Measurements from ENCODE around the gene MLF2. TPM values are rescaled to one million over a fixed set of nuclear protein-coding genes. Genes with fewer than 3 reads are reported as not detected.
"Not testable (repeated sequence)": the region's sequence is repeated elsewhere in the genome, so short reads cannot be mapped to it uniquely, and the experiment has no call there.

Gene MLF2
- total and polyA plus RNA-seq, 5 experiments from 2014 or later, result 87.6 to 133 (median 98.9) TPM

DNA sequence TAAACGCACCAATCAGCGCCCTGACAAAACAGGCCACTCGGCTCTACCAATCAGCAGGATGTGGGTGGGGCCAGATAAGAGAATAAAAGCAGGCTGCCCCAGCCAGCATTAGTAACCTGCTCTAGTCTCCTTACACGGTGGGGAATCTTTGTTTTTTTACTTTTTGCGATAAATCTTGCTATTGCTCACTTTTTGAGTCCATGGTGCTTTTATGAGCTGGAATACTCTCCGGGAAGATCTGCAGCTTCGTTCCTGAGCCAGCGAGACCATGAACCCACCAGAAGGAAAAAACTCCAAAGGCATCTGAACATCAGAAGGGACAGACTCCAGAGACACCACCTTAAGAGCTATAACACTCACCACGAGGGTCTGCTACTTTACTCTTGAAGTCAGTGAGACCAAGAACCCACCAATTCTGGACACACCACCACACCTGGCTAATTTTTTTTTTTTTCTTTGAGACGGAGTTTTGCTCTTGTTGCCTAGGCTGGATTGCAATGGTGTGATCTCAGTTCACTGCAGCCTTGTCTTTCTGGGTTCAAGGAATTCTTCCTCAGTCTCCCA, 36.0 kb downstream of the MLF2 start:
- H3K27ac Mint-ChIP-seq, result no peak overlapping the region
- no peak overlapping the region for H3K4me3 Mint-ChIP-seq
- no peak for ATAC-seq
- no peaks in the 10 kb centered on the region for H3K9me3 Mint-ChIP-seq
- H3K36me3 Mint-ChIP-seq, result no peaks in the 10 kb centered on the region
- no peak for DNase-seq
- H3K27me3 Mint-ChIP-seq, result peaks cover 0 to 7% (median 3%) of the 10 kb centered on the region in 5 donors
- peaks cover 0 to 2% (median 0%) of the 10 kb centered on the region in 4 donors for H3K4me1 Mint-ChIP-seq
- POLR2A ChIA-PET, result interaction anchor here (0.7 kb wide), 1 partner anchor 69 kb away, joined by 3 read pairs; no protein-coding TSS in a partner anchor

DNA sequence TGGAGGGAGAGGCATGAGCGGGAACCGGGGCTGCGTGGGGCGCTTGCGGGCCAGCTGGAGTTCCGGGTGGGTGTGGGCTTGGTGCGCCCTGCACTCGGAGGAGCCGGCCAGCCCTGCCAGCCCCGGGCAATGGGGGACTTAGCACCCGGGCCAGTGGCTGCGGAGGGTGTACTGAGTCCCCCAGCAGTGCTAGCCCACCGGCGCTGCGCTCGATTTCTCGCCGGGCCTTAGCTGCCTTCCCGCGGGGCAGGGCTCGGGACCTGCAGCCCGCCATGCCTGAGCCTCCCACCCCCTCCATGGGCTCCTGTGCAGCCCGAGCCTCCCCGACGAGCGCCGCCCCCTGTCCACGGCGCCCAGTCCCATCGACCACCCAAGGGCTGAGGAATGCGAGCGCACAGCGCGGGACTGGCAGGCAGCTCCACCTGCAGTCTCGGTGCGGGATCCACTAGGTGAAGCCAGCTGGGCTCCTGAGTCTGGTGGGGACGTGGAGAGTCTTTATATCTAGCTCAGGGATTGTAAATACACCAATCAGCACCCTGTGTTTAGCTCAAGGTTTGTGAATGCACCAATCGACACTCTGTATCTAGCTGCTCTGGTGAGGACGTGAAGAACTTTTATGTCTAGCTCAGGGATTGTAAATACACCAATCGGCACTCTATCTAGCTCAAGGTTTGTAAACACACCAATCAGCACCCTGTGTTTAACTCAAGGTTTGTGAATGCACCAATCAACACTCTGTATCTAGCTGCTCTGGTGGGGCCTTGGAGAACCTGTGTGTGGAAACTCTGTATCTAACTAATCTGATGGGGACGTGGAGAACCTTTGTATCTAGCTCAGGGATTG, 36.7 kb downstream of the MLF2 start:
- H3K36me3 Mint-ChIP-seq, H3K4me3 Mint-ChIP-seq, H3K27ac Mint-ChIP-seq, H3K4me1 Mint-ChIP-seq, H3K27me3 Mint-ChIP-seq, ATAC-seq, H3K9me3 Mint-ChIP-seq, DNase-seq, POLR2A ChIA-PET: not testable (repeated sequence)

DNA sequence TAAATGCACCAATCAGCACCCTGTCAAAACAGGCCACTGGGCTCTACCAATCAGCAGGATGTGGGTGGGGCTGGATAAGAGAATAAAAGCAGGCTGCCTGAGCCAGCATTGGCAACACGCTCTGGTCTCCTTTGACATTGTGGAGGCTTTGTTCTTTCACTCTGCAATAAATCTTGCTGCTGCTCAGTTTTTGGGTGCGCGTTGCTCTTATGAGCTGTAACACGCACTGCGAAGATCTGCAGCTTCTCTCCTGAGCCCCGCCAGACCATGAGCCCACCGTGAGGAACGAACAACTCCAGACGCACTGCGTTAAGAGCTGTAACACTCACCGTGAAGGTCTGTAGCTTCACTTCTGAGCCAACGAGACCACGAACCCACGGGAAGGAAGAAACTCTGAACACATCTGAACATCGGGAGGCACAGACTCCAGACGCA, 44.0 kb downstream of the MLF2 start:
- Mint-ChIP-seq H3K9me3 (peaks cover 0 to 6% (median 0%) of the 10 kb centered on the region in 9 donors), H3K4me3 (peak overlapping the region; percentile 78 to 97 (median 89)), H3K27ac (peak overlapping the region; percentile 53 to 97 (median 92)), H3K36me3 (no peaks in the 10 kb centered on the region), H3K27me3 (peaks cover 10 to 28% (median 17%) of the 10 kb centered on the region in 5 donors), H3K4me1 (peaks cover 6 to 13% (median 10%) of the 10 kb centered on the region in 4 donors)
- POLR2A ChIA-PET, result interaction anchor here (1.0 to 3.7 kb wide), 6 partner anchors 9 to 143 kb away, joined by 3 to 21 read pairs (median 8); partner anchors contain the start of genes COPS7A, MLF2, PIANP and USP5
- ATAC-seq, result peak; percentile 65 to 90
- peak in 7 of 10 donors; percentile 23 to 74 (median 56) for DNase-seq

DNA sequence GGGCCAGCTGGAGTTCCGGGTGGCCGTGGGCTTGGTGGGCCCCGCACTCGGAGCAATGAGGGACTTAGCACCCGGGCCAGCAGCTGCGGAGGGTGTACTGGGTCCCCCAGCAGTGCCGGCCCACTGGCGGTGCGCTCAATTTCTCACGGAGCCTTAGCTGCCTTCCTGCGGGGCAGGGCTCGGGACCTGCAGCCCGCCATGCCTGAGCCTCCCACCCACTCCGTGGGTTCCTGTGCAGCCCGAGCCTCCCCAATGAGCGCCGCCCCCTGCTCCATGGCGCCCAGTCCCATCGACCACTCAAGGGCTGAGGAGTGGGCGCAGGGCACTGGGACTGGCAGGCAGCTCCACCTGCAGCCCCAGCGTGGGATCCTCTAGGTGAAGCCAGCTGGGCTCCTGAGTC, 44.6 kb downstream of the MLF2 start:
- not testable (repeated sequence) for H3K36me3 Mint-ChIP-seq, DNase-seq, H3K9me3 Mint-ChIP-seq, ATAC-seq
- H3K27me3 Mint-ChIP-seq, result peaks cover 15 to 35% (median 24%) of the 10 kb centered on the region in 5 donors
- H3K4me1 Mint-ChIP-seq, result peaks cover 6 to 13% (median 12%) of the 10 kb centered on the region in 4 donors
- POLR2A ChIA-PET, result interaction anchor here (1.0 to 3.7 kb wide), 5 partner anchors 8 to 144 kb away, joined by 3 to 21 read pairs (median 7); partner anchors contain the start of genes COPS7A, MLF2, PIANP and USP5
- peak overlapping the region in 1 of 10 donors; percentile 88 for H3K4me3 Mint-ChIP-seq
- H3K27ac Mint-ChIP-seq, result peak overlapping the region in 1 of 10 donors; percentile 97

DNA sequence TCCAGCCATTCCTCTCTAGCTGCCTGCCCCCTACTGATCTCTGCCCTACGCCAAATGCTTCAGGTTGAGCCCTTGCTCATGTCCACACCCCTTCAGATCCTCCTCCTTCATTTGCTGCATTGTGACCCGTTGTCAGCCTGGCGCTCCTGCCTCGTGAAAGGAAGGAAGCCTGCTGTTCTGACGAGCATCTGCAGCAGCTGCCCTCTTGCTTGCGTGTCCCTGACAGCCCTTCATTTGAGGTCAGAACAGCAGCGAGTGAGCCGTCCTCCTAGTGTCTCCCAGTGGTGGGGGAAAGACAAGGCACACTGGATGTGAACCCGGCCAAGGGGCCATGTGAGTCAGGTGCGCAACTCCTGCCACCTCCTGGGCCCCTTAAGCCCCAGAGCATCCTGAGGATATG, 49.3 kb downstream of the MLF2 start:
- DNase-seq, result no peak
- POLR2A ChIA-PET, result interaction anchor here (1.4 kb wide), 1 partner anchor 97 kb away, joined by 3 read pairs; the partner anchor contains the start of gene CHD4
- H3K27ac Mint-ChIP-seq, result no peak overlapping the region
- peaks cover 0 to 9% (median 0%) of the 10 kb centered on the region in 3 donors for H3K36me3 Mint-ChIP-seq
- ATAC-seq, result no peak
- peak overlapping the region in 1 of 10 donors; percentile 38 for H3K4me3 Mint-ChIP-seq
- H3K27me3 Mint-ChIP-seq, result peaks cover 28 to 65% (median 50%) of the 10 kb centered on the region in 5 donors
- peaks cover 0 to under 1% (median 0%) of the 10 kb centered on the region in 9 donors for H3K9me3 Mint-ChIP-seq
- peaks cover 17 to 30% (median 21%) of the 10 kb centered on the region in 4 donors for H3K4me1 Mint-ChIP-seq

DNA sequence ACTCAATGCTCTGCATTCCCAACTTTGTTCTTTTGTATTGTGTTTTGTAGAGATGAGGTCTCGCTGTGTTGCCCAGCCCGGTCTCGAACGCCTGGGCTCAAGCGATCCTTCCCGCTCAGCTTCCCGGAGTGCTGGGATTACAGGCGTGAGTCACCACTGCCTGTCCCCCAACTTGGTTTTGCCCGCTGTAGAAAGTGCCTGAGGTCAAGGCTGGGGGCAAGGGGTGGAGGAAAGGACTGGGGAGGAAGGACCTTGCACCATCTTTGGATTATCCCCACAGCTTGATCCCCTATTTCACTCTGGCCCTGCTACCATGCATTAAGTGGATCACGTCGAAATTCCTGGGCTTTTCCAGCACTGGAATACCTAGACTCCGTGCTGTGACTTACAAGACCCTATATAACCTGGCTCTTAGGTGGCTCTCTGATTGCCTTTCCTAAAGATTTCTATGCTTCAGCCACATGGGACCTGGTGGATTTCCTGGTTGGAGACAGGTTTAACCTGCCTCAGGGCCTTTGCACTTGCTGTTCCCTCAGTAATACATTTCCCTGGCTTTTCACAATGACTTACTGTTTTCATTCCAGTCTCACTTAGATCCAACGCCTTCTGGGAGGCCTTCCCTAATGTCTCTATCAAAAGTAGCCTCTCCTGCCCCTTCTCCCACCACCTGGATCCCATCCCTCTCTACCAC, 51.7 kb downstream of the MLF2 start:
- ATAC-seq (no peak), DNase-seq (no peak)
- Mint-ChIP-seq H3K4me3 (peak overlapping the region; percentile 67 to 87 (median 76)), H3K27me3 (peaks cover 28 to 64% (median 50%) of the 10 kb centered on the region in 5 donors), H3K36me3 (peaks cover 0 to 9% (median 0%) of the 10 kb centered on the region in 3 donors), H3K4me1 (peaks cover 17 to 36% (median 31%) of the 10 kb centered on the region in 4 donors), H3K9me3 (no peaks in the 10 kb centered on the region), H3K27ac (peak overlapping the region in 7 of 10 donors; percentile 22 to 75 (median 52))
- POLR2A ChIA-PET, result interaction anchor here (1.1 kb wide), 1 partner anchor 9 kb away, joined by 3 read pairs; no protein-coding TSS in a partner anchor

DNA sequence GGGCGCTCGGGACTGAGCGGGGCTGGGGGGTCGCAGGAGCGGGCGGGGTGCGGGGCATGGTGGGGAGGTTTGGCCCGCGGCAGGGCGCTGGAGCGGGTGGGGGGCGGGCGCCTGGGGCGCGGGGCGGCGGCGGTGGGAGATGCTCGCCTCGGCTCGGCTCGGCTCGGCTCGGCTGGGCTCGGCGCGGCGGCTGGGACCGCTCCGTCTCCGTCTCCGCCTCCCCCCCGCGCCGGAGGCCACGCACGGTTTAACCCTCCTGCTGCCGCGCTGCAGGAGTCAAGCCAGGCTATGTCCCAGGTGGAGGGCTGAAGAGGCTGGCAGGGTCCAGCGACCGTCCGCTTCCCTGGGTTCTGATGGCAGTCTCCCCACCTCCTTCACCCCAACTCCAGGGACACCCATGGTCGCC, 52.3 kb downstream of the MLF2 start, which contains the start of gene PIANP:
Gene PIANP, minus strand, starts transcription at position 170 of the 406 bp plus-strand sequence. CDS start 2,754 bp downstream, outside the sequence.
- H3K4me1 Mint-ChIP-seq, result peaks cover 17 to 40% (median 32%) of the 10 kb centered on the region in 4 donors
- H3K36me3 Mint-ChIP-seq, result peaks cover 0 to 9% (median 0%) of the 10 kb centered on the region in 3 donors
- peak within 1 kb of the TSS in 7 of 10 donors; percentile 22 to 75 (median 56) for H3K27ac Mint-ChIP-seq
- peaks cover 28 to 62% (median 50%) of the 10 kb centered on the region in 5 donors for H3K27me3 Mint-ChIP-seq
- DNase-seq, result peak; percentile 35 to 73 (median 58)
- POLR2A ChIA-PET, result interaction anchor here (0.6 to 1.4 kb wide), 4 partner anchors 8 to 73 kb away, joined by 3 to 9 read pairs (median 3); partner anchors contain the start of gene ZNF384
- H3K9me3 Mint-ChIP-seq, result no peaks in the 10 kb centered on the region
- ATAC-seq, result peak; percentile 89 to 91
- H3K4me3 Mint-ChIP-seq, result peak within 1 kb of the TSS; percentile 67 to 87 (median 76)

DNA sequence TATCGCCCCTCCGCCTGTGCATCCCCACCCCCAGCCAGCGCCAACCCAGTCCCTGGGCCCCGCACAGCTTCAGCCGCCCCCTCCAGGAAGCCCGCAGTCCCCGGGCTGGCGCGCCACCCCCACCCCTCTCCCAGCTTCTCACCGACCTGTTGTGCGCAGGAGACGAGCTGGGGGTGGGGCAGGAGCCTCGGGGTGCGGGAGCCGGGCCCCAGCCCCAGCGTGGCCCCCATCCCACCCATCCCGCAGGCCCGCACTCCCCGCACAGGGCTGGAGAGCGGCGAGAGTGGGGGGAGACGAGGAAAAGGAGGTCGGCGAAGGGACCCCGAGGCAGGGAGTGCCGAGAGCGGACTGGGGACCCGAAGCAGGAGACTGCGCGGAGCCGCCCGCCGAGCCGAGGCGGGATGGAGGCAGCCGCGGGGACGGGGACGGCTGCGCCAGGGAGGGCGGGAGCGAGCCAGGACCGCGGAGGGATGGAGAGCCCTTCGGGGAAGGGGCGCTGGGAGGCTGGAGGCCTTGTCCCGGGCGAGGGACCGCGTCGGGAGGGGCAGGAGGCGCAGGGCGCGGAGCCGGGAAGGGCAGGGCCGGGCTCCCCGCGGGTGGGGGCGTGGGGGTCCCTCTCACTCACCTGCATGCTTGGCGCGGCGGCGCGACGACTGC, 52.8 kb downstream of the MLF2 start:
- POLR2A ChIA-PET, result interaction anchor here (0.6 to 1.4 kb wide), 4 partner anchors 8 to 72 kb away, joined by 3 to 9 read pairs (median 3); partner anchors contain the start of gene ZNF384
- DNase-seq, result peak in 2 of 10 donors; percentile 8 to 11
- peaks cover 0 to 9% (median 0%) of the 10 kb centered on the region in 3 donors for H3K36me3 Mint-ChIP-seq
- H3K4me3 Mint-ChIP-seq, result peak overlapping the region; percentile 57 to 87 (median 70)
- peaks cover 26 to 57% (median 47%) of the 10 kb centered on the region in 5 donors for H3K27me3 Mint-ChIP-seq
- peaks cover 15 to 42% (median 32%) of the 10 kb centered on the region in 4 donors for H3K4me1 Mint-ChIP-seq
- no peak overlapping the region for H3K27ac Mint-ChIP-seq
- no peaks in the 10 kb centered on the region for H3K9me3 Mint-ChIP-seq
- peak; percentile 62 to 65 for ATAC-seq

DNA sequence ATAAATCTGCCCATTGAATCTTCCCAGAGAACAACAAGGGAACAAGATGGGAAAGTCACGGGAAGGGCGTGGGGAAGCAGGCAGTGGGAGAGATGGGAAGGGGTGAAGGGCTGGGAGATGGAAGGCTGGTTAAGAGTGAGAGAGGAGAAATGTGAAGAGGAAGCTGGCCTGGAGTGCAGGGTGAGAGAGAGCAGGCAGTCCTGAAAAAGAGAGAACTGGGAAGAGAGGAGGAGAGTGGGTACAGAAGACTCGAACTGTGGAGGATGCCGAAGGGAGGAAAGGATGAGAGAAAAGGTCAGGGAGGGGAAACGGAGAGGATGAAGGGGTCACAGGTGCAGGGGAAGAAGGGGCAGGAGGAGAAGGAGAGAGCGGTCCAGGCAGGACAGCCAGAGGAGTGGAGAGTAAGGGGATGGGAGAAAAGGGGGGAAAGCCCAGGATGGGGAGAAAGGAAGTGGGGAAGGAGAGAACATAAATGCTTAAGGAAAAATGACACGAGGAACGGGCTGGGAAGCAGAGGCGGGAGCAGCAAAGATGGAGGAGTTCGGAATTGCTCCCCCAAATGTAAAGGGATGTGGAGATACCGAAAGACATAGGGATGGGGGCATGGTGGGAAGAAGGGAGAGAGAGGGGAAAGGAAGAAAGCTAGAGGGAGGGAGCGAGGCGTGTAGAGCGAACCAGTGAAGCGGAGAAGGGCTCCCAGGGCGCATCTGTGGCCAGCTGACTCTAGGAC, 53.5 kb downstream of the MLF2 start:
- peaks cover 0 to 9% (median 0%) of the 10 kb centered on the region in 3 donors for H3K36me3 Mint-ChIP-seq
- peaks cover 15 to 44% (median 33%) of the 10 kb centered on the region in 4 donors for H3K4me1 Mint-ChIP-seq
- peak overlapping the region; percentile 57 to 87 (median 70) for H3K4me3 Mint-ChIP-seq
- H3K27ac Mint-ChIP-seq, result peak overlapping the region in 6 of 10 donors; percentile 33 to 77 (median 56)
- DNase-seq, result no peak
- peaks cover 23 to 50% (median 41%) of the 10 kb centered on the region in 5 donors for H3K27me3 Mint-ChIP-seq
- POLR2A ChIA-PET, result interaction anchor here (1.2 to 1.4 kb wide), 3 partner anchors 10 kb away, joined by 3 to 9 read pairs (median 8); partner anchors contain the start of gene ZNF384
- H3K9me3 Mint-ChIP-seq, result no peaks in the 10 kb centered on the region
- ATAC-seq, result no peak

DNA sequence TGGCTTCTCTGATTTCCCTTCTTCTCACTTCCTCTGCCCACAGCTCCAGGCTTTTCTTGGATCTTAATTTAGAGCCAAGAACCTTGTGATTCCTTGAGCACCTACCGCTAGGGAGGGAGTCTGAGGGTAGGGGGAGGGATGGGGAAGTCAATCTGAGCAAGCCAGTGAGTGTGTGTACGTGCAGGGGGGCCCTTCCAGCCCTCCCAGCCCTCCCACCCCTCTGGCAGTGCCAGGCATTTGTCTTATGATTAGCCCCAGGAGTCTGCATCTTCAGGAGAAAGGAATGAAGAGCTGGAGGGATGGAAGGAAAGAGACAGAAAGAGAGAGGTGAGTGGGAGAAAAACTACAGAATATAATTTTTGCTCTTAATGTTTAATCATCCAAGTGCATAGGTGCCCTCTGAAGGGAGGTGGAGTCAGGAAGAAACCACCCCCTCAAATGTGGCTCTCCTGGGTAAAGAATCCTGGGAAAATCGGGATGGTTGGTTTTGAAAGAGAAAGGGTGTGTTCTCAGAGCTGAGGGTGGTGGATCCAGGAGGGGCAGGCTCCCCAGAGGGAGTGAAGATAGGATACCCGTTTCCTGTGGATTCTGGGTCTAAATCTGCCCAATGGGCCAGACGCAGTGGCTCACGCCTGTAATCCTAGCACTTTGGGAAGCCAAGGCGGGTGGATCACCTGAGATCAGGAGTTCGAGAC, 54.4 kb downstream of the MLF2 start:
- Mint-ChIP-seq H3K4me1 (peaks cover 14 to 45% (median 35%) of the 10 kb centered on the region in 4 donors), H3K36me3 (peaks cover 0 to 9% (median 0%) of the 10 kb centered on the region in 3 donors), H3K4me3 (peak overlapping the region in 9 of 10 donors; percentile 10 to 87 (median 45)), H3K27ac (peak overlapping the region in 5 of 10 donors; percentile 4 to 77 (median 65)), H3K27me3 (peaks cover 20 to 41% (median 32%) of the 10 kb centered on the region in 5 donors), H3K9me3 (no peaks in the 10 kb centered on the region)
- POLR2A ChIA-PET, result interaction anchor here (1.2 kb wide), 1 partner anchor 9 kb away, joined by 8 read pairs; the partner anchor contains the start of gene ZNF384
- ATAC-seq, result no peak
- no peak for DNase-seq
